IMR-90 (cell line): Measurements from ENCODE around the gene GTPBP8. TPM values are rescaled to one million over a fixed set of nuclear protein-coding genes. Genes with fewer than 3 reads are reported as not detected.

Source experiments
- ATAC-seq: fragments of 200-7000 bp; cut with Tn5 transposase; 2 replicates; pipeline ENCODE4 v1.9.1; 2020; ENCODE audit warnings: low read depth, mild to moderate bottlenecking, moderate library complexity
- BruUV-seq: library from RNA; stranded (reverse); fragments of 400-500 nt; replicated peaks from 2 replicates; lab custom pipeline; 2021; lab: Mats Ljungman, UMichigan
- CTCF ChIA-PET: fragments of 300-600 bp; formaldehyde crosslinking; extraction: SDS; loops from one replicate; lab custom pipeline; 2021; ENCODE audit warnings: antibody characterized with exemption; lab: Yijun Ruan, JAX
- POLR2A ChIA-PET: fragments of 300-600 bp; sonication (Branson Sonifier 250); formaldehyde crosslinking; loops from one replicate; lab custom pipeline; 2022; ENCODE audit warnings: antibody characterized with exemption; ENCODE audit not compliant: unreplicated experiment; lab: Charles Lee
- DNase-seq: peaks from one replicate; pipeline ENCODE4 v3.0.0; 2013
- H2AFZ ChIP-seq: replicated peaks from 2 replicates; pipeline ENCODE3; 2013; ENCODE audit warnings: low read length, mild to moderate bottlenecking; ENCODE audit not compliant: poor library complexity
- H2AK5ac ChIP-seq: 2 replicates; pipeline ENCODE4 v1.6.1; 2013; ENCODE audit warnings: low read depth, low read length, inconsistent platforms
- H2AK9ac ChIP-seq: replicated peaks from 2 replicates; pipeline ENCODE3; 2013; ENCODE audit warnings: mild to moderate bottlenecking, low read depth, low read length, moderate library complexity; ENCODE audit not compliant: poor library complexity
- H2BK120ac ChIP-seq: 2 replicates; pipeline ENCODE4 v1.6.1; 2013; ENCODE audit warnings: low read depth, low read length, inconsistent platforms
- H2BK15ac ChIP-seq: 3 replicates; pipeline ENCODE4 v1.6.1; 2013; ENCODE audit warnings: low read depth, low read length, inconsistent platforms
- H2BK20ac ChIP-seq: 2 replicates; pipeline ENCODE4 v1.6.1; 2013; ENCODE audit warnings: low read depth, mild to moderate bottlenecking, inconsistent platforms, low read length, moderate library complexity
- H2BK5ac ChIP-seq: 2 replicates; pipeline ENCODE4 v1.6.1; 2013; ENCODE audit warnings: mild to moderate bottlenecking, low read depth, low read length, inconsistent platforms; ENCODE audit not compliant: poor library complexity, severe bottlenecking
- H3K14ac ChIP-seq: replicated peaks from 2 replicates; pipeline ENCODE4 v1.6.1; 2013; ENCODE audit warnings: low read depth, low read length, inconsistent platforms
- H3K18ac ChIP-seq: 2 replicates; pipeline ENCODE4 v1.6.1; 2013; ENCODE audit warnings: low read depth, low read length, control low read depth
- H3K23ac ChIP-seq: 2 replicates; pipeline ENCODE4 v1.6.1; 2013; ENCODE audit warnings: low read depth, low read length, inconsistent platforms
- H3K27ac ChIP-seq: 2 replicates; pipeline ENCODE4 v1.5.1; 2013; ENCODE audit warnings: mild to moderate bottlenecking, control low read depth, low read length; ENCODE audit not compliant: insufficient read depth
- H3K27me3 ChIP-seq: 2 replicates; pipeline ENCODE4 v1.6.1; 2013; ENCODE audit warnings: low read length; ENCODE audit not compliant: control insufficient read depth, insufficient read depth
- H3K36me3 ChIP-seq: 2 replicates; pipeline ENCODE4 v1.6.1; 2013; ENCODE audit warnings: low read length, mixed read lengths; ENCODE audit not compliant: control insufficient read depth, insufficient read depth
- H3K4ac ChIP-seq: 2 replicates; pipeline ENCODE4 v1.6.1; 2013; ENCODE audit warnings: low read depth, low read length, inconsistent platforms
- H3K4me1 ChIP-seq: 2 replicates; pipeline ENCODE4 v1.6.1; 2013; ENCODE audit warnings: low read length, mixed read lengths; ENCODE audit not compliant: control insufficient read depth, insufficient read depth
- H3K4me2 ChIP-seq: 2 replicates; pipeline ENCODE4 v1.6.1; 2013; ENCODE audit warnings: low read depth, mild to moderate bottlenecking, control low read depth, low read length, moderate library complexity
- H3K4me3 ChIP-seq: 2 replicates; pipeline ENCODE4 v1.5.1; 2013; ENCODE audit warnings: low read depth, mild to moderate bottlenecking, control low read depth, low read length, moderate library complexity; ENCODE audit not compliant: insufficient read depth
- H3K56ac ChIP-seq: 2 replicates; pipeline ENCODE4 v1.6.1; 2013; ENCODE audit warnings: low read length, inconsistent platforms; ENCODE audit not compliant: insufficient read depth; ENCODE audit errors: extremely low read depth
- H3K79me1 ChIP-seq, 2 experiments: 2 replicates each; pipeline ENCODE4 v1.6.1; 2013; ENCODE audit warnings: low read length in 2 of 2, inconsistent platforms in 1 of 2, low read depth in 1 of 2
- H3K9ac ChIP-seq: 2 replicates; pipeline ENCODE4 v1.6.1; 2013; ENCODE audit warnings: low read depth, low read length, control low read depth
- H3K9me1 ChIP-seq: 2 replicates; pipeline ENCODE4 v1.6.1; 2013; ENCODE audit warnings: low read length, inconsistent platforms; ENCODE audit not compliant: insufficient read depth
- H3K9me3 ChIP-seq: 2 replicates; pipeline ENCODE4 v1.6.1; 2013; ENCODE audit warnings: low read length; ENCODE audit not compliant: control insufficient read depth, insufficient read depth
- H4K20me1 ChIP-seq: 2 replicates; pipeline ENCODE4 v1.6.1; 2013; ENCODE audit warnings: low read length, inconsistent platforms; ENCODE audit not compliant: insufficient read depth
- H4K5ac ChIP-seq: 2 replicates; pipeline ENCODE4 v1.6.1; 2013; ENCODE audit warnings: mild to moderate bottlenecking, low read depth, low read length, control low read depth
- H4K8ac ChIP-seq, 2 experiments: 2 replicates each; pipeline ENCODE4 v1.6.1; 2013; ENCODE audit warnings: low read depth in 2 of 2, low read length in 2 of 2, control low read depth in 1 of 2, inconsistent platforms in 1 of 2
- H4K91ac ChIP-seq: 2 replicates; pipeline ENCODE4 v1.6.1; 2013; ENCODE audit warnings: low read depth, low read length, inconsistent platforms; ENCODE audit not compliant: insufficient read depth
- BHLHE40 ChIP-seq: fragments of 150-350 bp; IDR thresholded peaks from 2 replicates; pipeline ENCODE4 v1.6.1; 2016; ENCODE audit warnings: mild to moderate bottlenecking, low read depth, low read length
- CHD1 ChIP-seq: IDR thresholded peaks from 2 replicates; pipeline ENCODE4 v1.6.1; 2012; ENCODE audit warnings: low read depth, low read length, improper control_type of control experiment
- POLR2A ChIP-seq: IDR thresholded peaks from 2 replicates; pipeline ENCODE4 v1.6.1; 2012; ENCODE audit warnings: mild to moderate bottlenecking, low read depth, low read length
- WGBS, 2 experiments: methylation state at CpG; one replicate each; pipeline versions ENCODE4 v1.1.5 to v1.1.7; 2013; ENCODE audit warnings: missing lambda C conversion rate in 2 of 2; ENCODE audit not compliant: insufficient read length in 1 of 2; ENCODE audit errors: extremely low coverage in 2 of 2; 5-methylcytosine and 5-hydroxymethylcytosine counted together
- dilution Hi-C: fragments of 300-500 bp; cut with HindIII; formaldehyde crosslinking; loops from one replicate; pipeline ENCODE4 v1.14.3; 2018; ENCODE audit warnings: low sequenced_read_pairs; ENCODE audit not compliant: unreplicated experiment
- in situ Hi-C: fragments of 300-500 bp; cut with MboI; formaldehyde crosslinking; loops from 3 replicates; pipeline ENCODE4 v1.14.3; 2019; ENCODE audit warnings: low sequenced_read_pairs, inconsistent platforms, mixed read lengths
- intact Hi-C: fragments of 100-400 bp; cut with micrococcal nuclease; formaldehyde crosslinking; loops from 2 replicates; pipeline ENCODE4 v1.10.0; 2022
- polyA plus RNA-seq, 3 experiments: library from polyadenylated mRNA; depleted of rRNA; stranded (reverse); fragments of >200 nt; gene quantifications; 2 replicates each; pipeline ENCODE4 v1.2.3, GENCODE V29; 2012; ENCODE audit warnings: low replicate concordance in 1 of 3
- total RNA-seq: library from RNA; depleted of rRNA; stranded (reverse); fragments of >200 nt; gene quantifications from 2 replicates; pipeline ENCODE4 v1.2.3, GENCODE V29; 2012

The GTPBP8 gene
- total and polyA plus RNA-seq, 2 of the 4 experiments (the other 2 are of a cell fraction): 15.4 to 23.9 TPM

- DNase-seq: no peak
- Histone ChIP-seq H3K4me2 (no peak overlapping the region), H3K36me3 (no peaks in the 10 kb centered on the region), H3K56ac (no peak overlapping the region), H2AFZ (no peak overlapping the region), H3K79me1 (no peaks in the 10 kb centered on the region), H4K20me1 (no peaks in the 10 kb centered on the region), H4K5ac (no peak overlapping the region), H3K4me3 (no peak overlapping the region), H2BK5ac (no peak overlapping the region), H3K4ac (no peak overlapping the region), H3K18ac (no peak overlapping the region; the same call in 1 of the 2 replicates), H3K27ac (no peak overlapping the region), H2AK9ac (no peak overlapping the region), H2AK5ac (no peak overlapping the region), H2BK15ac (no peak overlapping the region), H3K27me3 (peaks cover 4% of the 10 kb centered on the region), H3K9me3 (no peaks in the 10 kb centered on the region), H3K9ac (no peak overlapping the region), H3K23ac (no peak overlapping the region), H4K8ac (no peak overlapping the region), H3K4me1 (peaks cover 3% of the 10 kb centered on the region), H2BK20ac (no peak overlapping the region), H3K9me1 (peaks cover 4% of the 10 kb centered on the region; the same call in 1 of the 2 replicates), H4K91ac (no peak overlapping the region), H2BK120ac (no peak overlapping the region), H3K14ac (no peak overlapping the region)
- WGBS, 2 experiments: no CpG with 5 or more reads among the region's 2 CpGs
- ATAC-seq: no peak
- CTCF ChIA-PET: no interaction called here
- intact Hi-C loops: no loop called here
- BruUV-seq: no TSS peak
- dilution Hi-C loops: loop anchor here (25.0 kb wide), 1 partner anchor 390 kb away; no protein-coding TSS in a partner anchor
- no peak for TF ChIP-seq BHLHE40
- no peak for TF ChIP-seq POLR2A
- TF ChIP-seq CHD1: no peak
- in situ Hi-C loops: loop anchor here (25.0 kb wide), 1 partner anchor 665 kb away; no protein-coding TSS in a partner anchor
- POLR2A ChIA-PET: no interaction called here
Measured at GRCh38 chr3:112976953-112977352, 13.8 kb upstream of the GTPBP8 start.
